Skin epidermis (tissue), 12 donors: ENCODE measurements around the gene RPA3.
A peak's percentile ranks its signal among the peaks of the same experiment; 100 is the strongest.
"Not testable (repeated sequence)": the region's sequence is repeated elsewhere in the genome, so short reads cannot be mapped to it uniquely, and the experiment has no call there.

ENCODE experiments used
- H3K27ac ChIP-seq, 21 experiments: fragments of 200-600 bp; sonication (generic) in 11 of 21; one replicate each; pipeline ENCODE4 v1.5.0; 2020; ENCODE audit warnings: mild to moderate bottlenecking in 3 of 21, inconsistent platforms in 2 of 21, moderate library complexity in 2 of 21
- H3K4me3 ChIP-seq, 7 experiments: fragments of 200-600 bp; sonication (generic) in 2 of 7; one replicate each; pipeline ENCODE4 v1.5.0; 2020; ENCODE audit warnings: inconsistent platforms in 2 of 7, mild to moderate bottlenecking in 2 of 7, moderate library complexity in 1 of 7

RPA3 gene

GRCh38 chr7:7698930-7699329 is 19.5 kb downstream of the RPA3 start:
- Histone ChIP-seq H3K4me3 (no peak overlapping the region), H3K27ac (no peak overlapping the region)

GRCh38 chr7:7696458-7697119 is 21.8 kb downstream of the RPA3 start:
- Histone ChIP-seq H3K27ac (peak overlapping the region in 3 of 21 experiments; percentile 20 to 51 (median 33)), H3K4me3 (no peak overlapping the region)

DNA sequence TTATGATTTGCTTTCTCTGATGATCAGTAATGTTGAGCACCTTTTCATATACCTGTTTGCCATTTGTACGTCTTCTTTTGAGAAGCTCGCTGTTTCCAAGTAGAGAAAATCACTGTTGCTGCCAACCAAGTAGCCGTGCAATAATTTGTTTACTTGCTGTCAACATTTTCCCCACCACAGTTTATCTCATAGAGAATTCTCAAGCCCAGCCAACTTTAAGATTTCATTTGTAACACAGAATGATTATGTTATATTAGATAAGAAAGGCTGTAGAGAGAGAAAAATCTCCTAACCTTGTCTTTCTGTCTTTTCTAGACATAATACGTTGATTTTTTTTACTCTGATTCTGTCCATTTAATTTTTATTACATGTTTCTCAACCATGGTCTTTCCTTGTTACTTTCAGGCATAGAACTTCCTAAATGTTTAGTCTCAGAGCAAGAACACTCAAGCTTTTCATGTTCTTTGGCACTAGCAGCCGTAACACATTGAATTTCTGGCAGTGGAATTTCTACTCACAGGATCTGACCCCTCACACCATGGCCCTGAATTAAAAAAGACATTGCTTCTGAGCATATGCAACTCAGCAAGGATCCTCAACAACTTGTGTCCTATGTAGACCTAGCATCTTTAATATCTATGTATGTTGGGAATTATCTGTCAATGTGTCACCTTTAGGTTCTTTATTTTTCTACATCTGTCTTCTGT is 23.1 kb downstream of the RPA3 start:
- peak overlapping the region in 1 of 21 experiments; percentile 36 for H3K27ac ChIP-seq
- H3K4me3 ChIP-seq, result no peak overlapping the region

DNA sequence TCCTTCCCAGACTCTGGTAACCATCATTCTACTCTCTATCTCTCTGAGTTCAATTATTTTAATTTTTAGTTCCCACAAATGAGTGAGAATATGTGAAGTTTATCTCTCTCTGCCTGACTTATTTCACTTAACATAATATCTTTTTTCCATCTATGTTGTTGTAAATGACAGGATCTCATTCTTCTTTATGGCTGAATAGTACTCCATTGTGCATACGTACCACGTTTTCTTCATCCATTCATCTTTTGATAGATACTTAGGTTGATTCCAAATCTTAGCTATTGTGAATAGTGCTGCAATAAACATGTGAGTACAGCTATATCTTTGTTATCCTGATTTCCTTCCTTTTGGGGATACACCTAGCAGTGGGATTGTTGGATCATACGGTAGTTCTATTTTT is 23.9 kb downstream of the RPA3 start:
- H3K27ac ChIP-seq, result peak overlapping the region in 1 of 21 experiments; percentile 36
- no peak overlapping the region for H3K4me3 ChIP-seq

GRCh38 chr7:7693881-7694280 is 24.5 kb downstream of the RPA3 start:
- Histone ChIP-seq H3K27ac (no peak overlapping the region), H3K4me3 (no peak overlapping the region)

DNA sequence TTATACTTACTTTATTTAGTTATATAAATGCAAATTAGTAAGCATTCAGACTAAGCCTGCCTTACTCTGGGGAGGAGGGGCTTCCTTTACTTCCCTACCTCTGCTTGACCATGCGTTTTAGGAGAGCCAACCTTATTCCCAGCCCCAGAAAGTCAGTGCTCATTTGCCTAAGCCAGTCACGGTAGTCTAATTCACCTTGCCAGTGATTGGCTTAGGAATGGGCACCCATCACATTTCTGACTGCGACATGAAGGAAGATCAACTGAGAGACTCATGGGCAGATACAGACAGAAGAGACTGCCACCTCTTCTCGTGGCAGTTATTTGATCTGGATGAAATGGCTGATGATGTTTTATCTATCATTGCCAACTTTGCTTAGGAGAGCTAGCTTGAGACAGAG is 29.5 kb downstream of the RPA3 start:
- H3K27ac ChIP-seq, result no peak overlapping the region
- no peak overlapping the region for H3K4me3 ChIP-seq

GRCh38 chr7:7688310-7688709 is 30.1 kb downstream of the RPA3 start:
- H3K27ac ChIP-seq, result peak overlapping the region in 2 of 21 experiments; percentile 28 to 37
- H3K4me3 ChIP-seq, result peak overlapping the region in 1 of 7 experiments; percentile 7

DNA sequence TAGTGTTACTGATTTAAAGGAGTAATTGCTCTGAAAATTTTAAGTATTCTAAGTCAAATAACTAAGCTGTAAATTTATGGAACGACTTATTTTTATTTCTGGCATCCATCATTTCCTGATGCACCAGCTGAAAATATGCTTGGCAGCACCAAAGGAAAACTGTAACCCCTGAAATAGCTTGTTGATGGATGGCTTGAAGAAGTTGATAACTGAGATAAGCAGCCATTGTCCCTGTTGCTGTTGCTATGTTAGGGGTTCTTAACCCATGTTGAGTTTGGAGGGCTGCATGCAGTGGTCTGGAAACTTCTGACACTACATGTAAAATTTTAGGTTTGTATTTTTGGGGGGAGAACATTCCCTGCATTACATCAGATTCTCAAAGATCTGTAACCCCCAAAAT is 30.6 kb downstream of the RPA3 start:
- H3K4me3 ChIP-seq, result no peak overlapping the region
- H3K27ac ChIP-seq, result peak overlapping the region in 2 of 21 experiments; percentile 28 to 37

GRCh38 chr7:7686811-7687508 is 31.4 kb downstream of the RPA3 start:
- no peak overlapping the region for H3K4me3 ChIP-seq
- H3K27ac ChIP-seq, result peak overlapping the region in 1 of 21 experiments; percentile 28

- Histone ChIP-seq H3K27ac (peak overlapping the region in 5 of 21 experiments; percentile 14 to 60 (median 41)), H3K4me3 (no peak overlapping the region)
Observed at GRCh38 chr7:7682861-7683260, 35.5 kb downstream of the RPA3 start.

GRCh38 chr7:7681936-7682329 is 36.5 kb downstream of the RPA3 start:
- H3K4me3 ChIP-seq, result no peak overlapping the region
- peak overlapping the region in 6 of 21 experiments; percentile 14 to 71 (median 54) for H3K27ac ChIP-seq

- Histone ChIP-seq H3K4me3 (no peak overlapping the region), H3K27ac (peak overlapping the region in 14 of 21 experiments; percentile 14 to 71 (median 54))
Observed at GRCh38 chr7:7681191-7681935, 37.0 kb downstream of the RPA3 start.

DNA sequence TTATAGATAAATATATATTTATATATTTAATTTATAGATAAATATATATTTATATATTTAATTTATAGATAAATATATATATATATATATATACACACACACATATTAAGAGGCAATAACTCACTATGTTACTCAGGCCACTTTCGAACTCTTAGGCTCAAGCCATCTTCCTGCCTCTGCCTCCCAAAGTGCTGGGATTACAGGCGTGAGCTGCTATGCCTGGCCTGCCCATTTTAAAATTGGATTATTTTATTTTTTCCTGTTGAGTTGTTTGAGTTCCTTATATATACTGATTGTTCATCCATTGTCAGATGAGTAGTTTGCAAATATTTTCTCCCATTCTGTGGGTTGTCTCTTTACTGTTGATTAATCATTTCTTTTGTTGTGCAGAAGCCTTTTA is 38.8 kb downstream of the RPA3 start:
- H3K27ac ChIP-seq, H3K4me3 ChIP-seq: not testable (repeated sequence)

GRCh38 chr7:7675686-7676085 is 42.7 kb downstream of the RPA3 start:
- H3K4me3 ChIP-seq, result no peak overlapping the region
- H3K27ac ChIP-seq, result no peak overlapping the region

DNA sequence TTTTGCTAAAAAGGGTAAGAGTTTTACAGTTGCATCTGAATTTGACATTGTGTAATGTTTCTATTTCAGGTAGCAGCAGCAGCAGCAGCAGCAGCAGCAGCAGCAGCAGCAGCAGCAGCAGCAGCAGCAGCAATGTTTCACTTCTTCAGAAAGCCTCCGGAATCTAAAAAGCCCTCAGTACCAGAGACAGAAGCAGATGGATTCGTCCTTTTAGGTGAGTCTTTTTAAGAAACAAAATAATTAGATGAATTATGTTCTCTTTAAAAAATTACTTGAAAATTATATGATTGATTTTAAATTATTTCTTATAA is 45.2 kb downstream of the RPA3 start:
- H3K27ac ChIP-seq, result no peak overlapping the region
- no peak overlapping the region for H3K4me3 ChIP-seq

DNA sequence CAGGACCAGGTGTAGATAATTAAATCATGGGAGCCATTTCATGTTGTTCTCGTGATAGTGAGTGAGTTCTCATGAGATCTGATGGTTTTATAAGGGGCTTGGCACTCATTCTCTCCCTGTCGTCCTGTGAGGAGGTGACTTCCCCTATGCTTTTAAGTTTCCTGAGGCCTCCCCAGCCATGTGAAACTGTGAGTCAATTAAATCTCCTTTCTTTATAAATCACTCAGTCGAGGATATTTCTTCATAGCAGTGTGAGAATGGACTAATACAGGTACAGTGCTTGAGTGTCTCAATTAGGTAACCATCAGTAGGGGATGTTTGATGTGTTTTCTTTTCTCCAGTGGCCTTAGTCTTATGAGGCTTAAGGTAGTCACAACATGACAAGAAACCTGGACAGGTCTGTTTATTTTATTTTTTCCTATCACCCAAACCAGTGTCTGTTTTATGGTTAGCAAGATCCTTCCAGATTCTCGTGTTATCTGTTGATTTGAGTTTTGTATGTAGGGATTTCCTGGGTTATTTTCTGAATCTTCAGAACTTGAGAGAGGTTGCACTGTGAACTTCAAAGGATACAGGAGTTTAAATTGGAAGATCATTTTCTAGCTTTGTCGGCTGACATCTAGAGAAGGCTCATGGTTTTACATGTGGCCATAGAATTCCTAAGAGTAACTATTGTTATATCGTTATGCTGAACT is 45.7 kb downstream of the RPA3 start:
- Histone ChIP-seq H3K27ac (no peak overlapping the region), H3K4me3 (no peak overlapping the region)

DNA sequence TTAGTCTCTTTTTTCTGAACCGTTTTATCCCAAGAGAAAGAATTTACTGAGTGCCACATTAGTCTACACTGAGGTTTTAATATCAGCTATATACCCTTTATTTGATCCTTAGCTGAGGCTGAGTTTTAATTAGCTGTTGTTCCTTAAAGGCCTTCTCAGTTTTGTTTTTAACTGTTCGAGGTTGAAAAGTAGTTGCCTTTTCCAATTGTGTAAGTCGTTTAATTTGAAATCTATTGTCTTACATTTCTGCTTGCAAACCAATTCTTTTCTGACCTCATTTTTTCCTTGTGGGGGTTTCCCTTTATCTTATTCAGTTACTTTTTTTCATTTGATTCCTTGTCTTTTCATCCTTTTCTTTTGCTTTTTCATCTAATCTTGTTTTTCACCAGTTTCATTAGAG is 47.0 kb downstream of the RPA3 start:
- H3K27ac ChIP-seq, result no peak overlapping the region
- no peak overlapping the region for H3K4me3 ChIP-seq

- Histone ChIP-seq H3K4me3 (no peak overlapping the region), H3K27ac (no peak overlapping the region)
Observed at GRCh38 chr7:7670490-7670889, 47.9 kb downstream of the RPA3 start.

GRCh38 chr7:7668706-7669105 is 49.7 kb downstream of the RPA3 start:
- Histone ChIP-seq H3K27ac (no peak overlapping the region), H3K4me3 (no peak overlapping the region)

DNA sequence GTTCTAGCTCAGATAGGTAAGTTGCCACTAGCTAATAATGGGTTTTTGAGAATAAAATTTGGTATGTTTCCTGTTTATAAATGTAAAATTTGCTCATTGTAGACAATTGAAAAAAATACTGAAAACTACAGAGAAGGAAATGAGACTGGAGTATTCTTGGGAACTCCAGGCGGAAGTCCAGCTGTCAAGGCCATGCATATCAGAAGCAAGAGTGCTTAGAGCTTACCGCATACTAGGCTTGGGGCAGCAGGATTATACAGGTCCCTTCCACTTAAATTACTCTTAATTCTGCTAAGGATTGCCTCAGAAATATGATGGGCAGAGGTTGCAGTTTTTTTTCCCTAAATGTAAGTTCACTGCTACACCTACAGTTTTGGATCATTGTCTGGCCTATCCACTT is 51.2 kb downstream of the RPA3 start:
- Histone ChIP-seq H3K4me3 (no peak overlapping the region), H3K27ac (no peak overlapping the region)
